LNCaP clone FGC (cell line): ENCODE data around the gene C4orf51.

Experiments used
- DNase-seq: peaks from one replicate; pipeline ENCODE4 v3.0.0-alpha.2; 2011; ENCODE audit warnings: low read depth
- H3K4me3 ChIP-seq: 2 replicates; pipeline ENCODE4 v1.5.1; 2011; ENCODE audit warnings: mild to moderate bottlenecking, low read depth, low read length, control low read depth
- CTCF ChIP-seq: IDR thresholded peaks from 2 replicates; pipeline ENCODE4 v1.5.1; 2012; ENCODE audit warnings: mild to moderate bottlenecking; ENCODE audit not compliant: control insufficient read depth, insufficient read depth; ENCODE audit errors: extremely low read depth

Gene C4orf51

GRCh38 chr4:145732895-145733880 is 53.2 kb downstream of the C4orf51 start:
- peak overlapping the region; percentile 39 for H3K4me3 ChIP-seq
- DNase-seq, result no peak
- no peak for TF ChIP-seq CTCF

GRCh38 chr4:145734031-145734430 is 54.1 kb downstream of the C4orf51 start:
- H3K4me3 ChIP-seq, result no peak overlapping the region
- DNase-seq, result no peak
- no peak for TF ChIP-seq CTCF

GRCh38 chr4:145734576-145735346 is 54.8 kb downstream of the C4orf51 start:
- no peak overlapping the region for H3K4me3 ChIP-seq
- TF ChIP-seq CTCF, result no peak

GRCh38 chr4:145735347-145735675 is 55.4 kb downstream of the C4orf51 start:
- no peak overlapping the region for H3K4me3 ChIP-seq
- DNase-seq, result no peak

More at GRCh38 chr4:145734576-145735346, 54.8 kb downstream of the C4orf51 start:
- peak; percentile 87 for DNase-seq

GRCh38 chr4:145735827-145736226 is 55.9 kb downstream of the C4orf51 start:
- no peak for DNase-seq
- H3K4me3 ChIP-seq, result no peak overlapping the region
- TF ChIP-seq CTCF, result no peak

More at GRCh38 chr4:145735347-145735675, 55.4 kb downstream of the C4orf51 start:
- TF ChIP-seq CTCF, result no peak

GRCh38 chr4:145736241-145736831 is 56.4 kb downstream of the C4orf51 start:
- H3K4me3 ChIP-seq, result no peak overlapping the region
- DNase-seq, result peak; percentile 93
- no peak for TF ChIP-seq CTCF
